GM21786 (cell line): ENCODE measurements around the gene MFN2.

Source experiments
- ATAC-seq: cut with Tn5 transposase; IDR thresholded peaks from one replicate; pipeline ENCODE4 v1.9.1; 2021; ENCODE audit not compliant: unreplicated experiment

The MFN2 gene

GRCh38 chr1:12046749-12047119 is 66.5 kb downstream of the MFN2 start:
- no peak for ATAC-seq

GRCh38 chr1:12047120-12047876 is 67.1 kb downstream of the MFN2 start:
- ATAC-seq = peak; percentile 32

GRCh38 chr1:12048372-12048771 is 68.1 kb downstream of the MFN2 start:
- no peak for ATAC-seq

GRCh38 chr1:12049616-12050015 is 69.4 kb downstream of the MFN2 start:
- ATAC-seq = no peak

GRCh38 chr1:12051361-12051760 is 71.1 kb downstream of the MFN2 start:
- ATAC-seq = no peak

GRCh38 chr1:12052008-12052573 is 71.8 kb downstream of the MFN2 start:
- ATAC-seq = peak; percentile 64

- no peak for ATAC-seq
Observed at GRCh38 chr1:12052997-12053686, 72.9 kb downstream of the MFN2 start.

- no peak for ATAC-seq
Observed at GRCh38 chr1:12053752-12054548, 73.7 kb downstream of the MFN2 start.

- no peak for ATAC-seq
Observed at GRCh38 chr1:12055259-12055658, 75.0 kb downstream of the MFN2 start.

GRCh38 chr1:12056331-12056841 is 76.1 kb downstream of the MFN2 start:
- no peak for ATAC-seq

GRCh38 chr1:12057382-12057781 is 77.1 kb downstream of the MFN2 start:
- ATAC-seq = no peak

- no peak for ATAC-seq
Observed at GRCh38 chr1:12057940-12058687, 77.9 kb downstream of the MFN2 start.

- no peak for ATAC-seq
Observed at GRCh38 chr1:12059226-12059625, 79.0 kb downstream of the MFN2 start.

GRCh38 chr1:12059722-12060464 is 79.6 kb downstream of the MFN2 start:
- peak; percentile 54 for ATAC-seq

- no peak for ATAC-seq
Observed at GRCh38 chr1:12060500-12060899, 80.3 kb downstream of the MFN2 start.
